Sigmoid colon (tissue), 4 donors: ENCODE measurements around the gene SUSD1.

Experiments
- CTCF ChIP-seq, 4 experiments: fragments of 450-650 bp in 3 of 4; fragments of 200-600 bp in 1 of 4; IDR thresholded peaks; one replicate each; pipeline ENCODE4 v1.5.1; 2016 to 2019; ENCODE audit warnings: antibody characterized with exemption in 4 of 4, mild to moderate bottlenecking in 3 of 4, moderate library complexity in 2 of 4
- EP300 ChIP-seq, 4 donors: sonication (generic); formaldehyde crosslinking; IDR thresholded peaks; one replicate each; pipeline ENCODE4 v1.6.1; 2017; ENCODE audit warnings: antibody characterized with exemption in 4 of 4
- POLR2A ChIP-seq, 2 donors: fragments of 450-650 bp; IDR thresholded peaks; one replicate each; pipeline ENCODE4 v1.6.1; 2016; ENCODE audit warnings: antibody characterized with exemption in 2 of 2, mild to moderate bottlenecking in 2 of 2, moderate library complexity in 2 of 2
- POLR2AphosphoS5 ChIP-seq, 4 donors: sonication (generic); formaldehyde crosslinking; IDR thresholded peaks; one replicate each; pipeline ENCODE4 v1.6.1; 2017; ENCODE audit warnings: antibody characterized with exemption in 4 of 4

- TF ChIP-seq CTCF (IDR thresholded peaks at IDR 0.05) (no peak), POLR2AphosphoS5 (IDR thresholded peaks at IDR 0.05) (no peak), POLR2A (IDR thresholded peaks at IDR 0.05) (no peak), EP300 (IDR thresholded peaks at IDR 0.05) (no peak)
Measured at GRCh38 chr9:111993319-111993718, 181.8 kb downstream of the SUSD1 start.
